NCI-H82 (cell line): ENCODE data around the gene CNN2.

Experiments
- DNase-seq: peaks from one replicate; lab custom pipeline; 2025; lab: John Stamatoyannopoulos, UW

Gene CNN2

GRCh38 chr19:1026783-1027649 lies 608 bp downstream of the CNN2 start:
- no peak for DNase-seq

DNA sequence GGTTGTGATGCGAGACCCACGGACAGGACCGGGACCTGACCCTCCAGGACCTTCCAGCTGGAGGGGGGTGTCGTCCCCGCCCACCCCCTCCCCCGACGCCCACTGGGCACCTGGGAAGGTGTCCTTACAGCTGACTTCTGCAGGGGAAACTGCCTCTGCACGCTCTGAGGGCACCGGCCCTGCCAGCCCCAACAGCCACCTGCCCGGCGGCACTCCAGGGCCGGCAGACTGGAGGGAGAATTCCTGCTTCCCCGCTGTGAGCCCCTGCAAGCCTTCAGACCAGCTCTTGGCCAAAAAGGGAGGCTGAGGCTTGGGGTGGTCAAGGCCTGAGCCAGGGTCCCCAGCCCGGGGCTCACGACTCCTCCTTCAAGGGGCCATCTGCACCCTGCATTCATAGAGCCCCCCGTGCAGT lies 1.2 kb downstream of the CNN2 start:
- no peak for DNase-seq

DNA sequence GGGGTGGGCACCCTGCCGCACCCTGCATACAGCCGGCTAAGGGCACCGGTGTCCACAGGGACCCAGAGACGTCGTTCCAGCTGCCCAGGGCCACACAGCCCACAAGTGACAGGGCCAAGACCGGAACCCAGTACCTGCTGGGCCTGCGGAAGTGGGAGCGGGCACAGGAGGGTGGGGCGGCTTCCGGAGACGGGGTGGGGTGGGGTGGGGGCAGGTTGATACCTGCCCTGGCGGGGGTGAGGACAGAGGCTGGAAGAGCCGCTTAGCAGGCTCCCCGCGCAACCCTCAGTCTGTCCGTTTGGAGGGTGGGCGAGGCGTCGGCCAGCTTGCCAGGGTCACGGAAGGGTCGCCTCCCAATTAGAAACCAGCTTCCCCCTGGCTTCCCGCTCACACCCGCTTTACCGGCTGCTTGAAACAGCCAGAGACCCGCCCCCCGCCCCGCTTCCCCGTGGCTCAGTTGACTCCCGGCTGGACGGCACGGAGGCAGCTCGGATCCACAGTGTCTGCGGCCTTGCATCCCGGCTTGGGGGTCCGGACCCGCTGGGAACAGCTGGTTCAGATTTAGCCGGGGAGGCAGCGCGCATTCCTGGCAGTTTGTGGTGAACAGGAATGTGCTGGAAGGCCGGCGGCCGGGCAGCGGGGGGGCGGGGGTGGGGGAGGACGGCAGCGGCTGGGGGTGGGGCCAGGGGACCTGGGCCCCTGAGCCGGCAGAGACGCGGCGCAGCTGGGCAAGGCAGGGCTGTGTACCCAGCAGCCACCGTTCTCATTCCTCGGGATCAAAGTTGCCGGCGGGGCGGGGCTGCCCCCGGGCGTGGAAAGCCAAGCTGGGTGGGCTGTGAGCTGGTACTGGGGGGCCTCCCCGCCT lies 1.9 kb downstream of the CNN2 start:
- peak; percentile 60 for DNase-seq

DNA sequence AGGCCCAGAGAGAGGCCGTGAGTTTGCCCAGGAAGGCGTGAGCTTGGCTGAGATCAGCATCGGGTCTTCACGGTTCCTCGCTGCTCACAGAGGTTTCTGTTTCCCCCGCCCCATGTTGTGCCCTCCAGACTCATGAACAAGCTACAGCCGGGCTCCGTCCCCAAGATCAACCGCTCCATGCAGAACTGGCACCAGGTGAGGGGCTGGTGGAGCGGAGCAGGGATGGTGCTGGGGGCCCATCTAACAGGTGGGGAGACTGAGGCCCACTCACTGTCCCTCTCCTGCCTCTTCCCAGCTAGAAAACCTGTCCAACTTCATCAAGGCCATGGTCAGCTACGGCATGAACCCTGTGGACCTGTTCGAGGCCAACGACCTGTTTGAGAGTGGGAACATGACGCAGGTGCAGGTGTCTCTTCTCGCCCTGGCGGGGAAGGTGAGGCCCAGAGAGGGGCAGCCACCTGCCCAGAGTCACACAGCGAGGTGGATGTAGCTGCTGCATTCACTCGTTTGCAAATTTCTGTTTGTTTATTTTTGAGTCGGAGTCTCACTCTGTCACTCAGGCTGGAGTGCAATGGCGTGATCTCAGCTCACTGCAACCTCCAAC lies 6.0 kb downstream of the CNN2 start:
- no peak for DNase-seq

DNA sequence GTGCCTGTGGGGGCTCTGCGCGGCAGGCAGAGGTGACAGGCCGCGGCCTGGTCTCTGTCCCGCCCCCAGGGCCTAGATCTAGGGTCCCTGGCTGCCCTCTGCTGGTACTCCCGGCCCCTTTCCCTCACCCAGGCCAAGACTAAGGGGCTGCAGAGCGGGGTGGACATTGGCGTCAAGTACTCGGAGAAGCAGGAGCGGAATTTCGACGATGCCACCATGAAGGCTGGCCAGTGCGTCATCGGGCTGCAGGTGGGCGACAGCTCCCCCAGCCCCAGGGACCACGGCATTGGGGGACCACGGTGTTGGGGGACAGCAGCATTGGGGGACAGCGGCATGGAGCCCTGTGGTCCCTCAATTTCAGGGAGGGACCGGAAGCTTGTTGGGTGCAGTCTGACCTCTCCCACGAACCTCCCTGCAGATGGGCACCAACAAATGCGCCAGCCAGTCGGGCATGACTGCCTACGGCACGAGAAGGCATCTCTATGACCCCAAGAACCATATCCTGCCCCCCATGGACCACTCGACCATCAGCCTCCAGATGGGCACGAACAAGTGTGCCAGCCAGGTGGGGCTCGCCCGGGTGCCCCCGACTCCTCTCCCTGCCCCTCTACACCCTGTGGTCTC lies 9.7 kb downstream of the CNN2 start:
- peak; percentile 21 for DNase-seq

DNA sequence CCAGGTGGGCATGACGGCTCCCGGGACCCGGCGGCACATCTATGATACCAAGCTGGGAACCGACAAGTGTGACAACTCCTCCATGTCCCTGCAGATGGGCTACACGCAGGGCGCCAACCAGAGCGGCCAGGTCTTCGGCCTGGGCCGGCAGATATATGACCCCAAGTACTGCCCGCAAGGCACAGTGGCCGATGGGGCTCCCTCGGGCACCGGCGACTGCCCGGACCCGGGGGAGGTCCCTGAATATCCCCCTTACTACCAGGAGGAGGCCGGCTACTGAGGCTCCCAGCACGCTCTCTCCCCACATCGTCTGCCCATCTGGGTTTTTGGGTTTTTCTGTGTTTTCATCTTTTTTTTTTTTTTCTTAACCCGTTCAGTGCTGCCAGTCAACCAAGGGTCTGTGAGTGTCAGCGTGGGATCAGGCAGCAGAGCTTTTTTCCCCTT lies 11.2 kb downstream of the CNN2 start:
- DNase-seq = no peak

DNA sequence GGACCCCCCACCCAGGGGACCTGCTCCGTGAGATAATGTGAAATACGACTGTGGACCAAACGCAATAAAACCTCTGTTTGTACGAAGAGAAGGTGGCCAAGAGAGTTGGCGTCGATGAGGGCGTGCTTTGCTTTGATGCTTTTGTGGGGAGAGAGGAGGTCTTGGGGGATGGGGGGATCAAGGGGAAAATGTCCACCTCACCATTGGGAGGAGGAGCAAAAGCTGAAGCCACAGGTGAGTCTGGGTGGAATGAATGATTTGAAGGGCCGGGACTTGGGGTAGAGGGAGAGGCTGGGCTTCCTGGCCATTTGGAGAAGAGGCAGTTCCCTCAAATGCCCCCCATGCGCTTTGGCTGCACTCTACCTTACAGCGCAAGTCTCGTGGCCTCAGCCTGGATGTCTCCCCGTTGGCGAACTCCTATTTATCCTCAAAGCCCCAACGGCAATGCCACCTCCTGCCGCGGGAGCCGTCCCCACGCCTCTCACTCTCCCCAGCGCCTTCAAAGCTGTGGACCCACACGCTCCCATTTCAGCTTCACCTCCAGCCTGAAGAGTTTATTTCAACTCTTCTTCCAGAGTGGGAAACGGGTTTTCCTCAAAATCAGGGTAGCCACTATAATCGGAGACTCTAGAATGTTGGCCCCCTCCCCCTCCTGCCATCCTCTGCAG lies 12.7 kb downstream of the CNN2 start:
- DNase-seq = no peak

DNA sequence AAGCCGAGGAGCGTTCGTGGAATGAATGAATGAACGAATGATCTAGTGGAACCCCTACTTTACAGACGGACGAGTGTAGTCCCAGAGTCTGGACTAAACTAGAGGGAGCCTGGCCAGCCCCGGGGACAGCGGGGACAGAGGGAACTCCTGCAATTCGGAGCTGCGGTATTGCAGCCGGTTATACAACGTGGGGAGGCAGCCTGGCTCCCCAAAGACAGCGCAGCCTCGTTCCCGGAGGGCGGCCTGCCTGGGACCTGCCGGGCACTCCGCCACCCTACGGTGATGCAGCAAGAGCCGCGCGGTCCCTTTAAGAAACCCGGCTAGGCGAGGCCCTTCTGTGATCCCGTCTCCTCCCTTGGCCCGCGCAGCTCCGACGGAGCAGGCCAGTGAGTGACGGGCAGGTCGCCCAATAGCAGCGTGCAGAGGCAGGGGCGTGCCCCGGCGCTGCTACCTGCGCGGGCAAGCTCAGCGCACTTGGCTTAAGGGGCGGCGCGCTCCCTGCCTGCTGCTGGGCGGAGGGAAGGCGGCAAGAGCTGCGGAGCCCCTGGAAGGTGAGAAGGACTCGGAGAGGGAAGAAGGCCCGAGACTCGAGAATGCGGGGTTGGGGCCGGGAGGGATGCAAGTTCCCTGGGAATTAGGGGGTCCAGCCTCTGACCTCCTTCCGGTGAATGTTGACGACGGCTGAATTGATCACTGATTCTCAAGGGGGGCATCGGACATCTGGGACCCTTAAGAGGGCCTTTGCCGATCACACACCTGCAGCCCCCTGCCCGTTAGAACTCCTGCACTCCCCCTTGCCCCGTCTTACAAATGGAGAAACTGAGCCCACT lies 13.5 kb downstream of the CNN2 start, which contains the start of gene ABCA7:
ABCA7 (plus strand) TSS at position 462 of the 830 bp plus-strand sequence. CDS start 1,255 bp downstream, outside the sequence.
- DNase-seq = peak; percentile 97

- DNase-seq = peak; percentile 98
These were observed 14.3 kb downstream of the CNN2 start for GRCh38 chr19:1040476-1041271.

- DNase-seq = no peak
These were observed 14.9 kb downstream of the CNN2 start for GRCh38 chr19:1041272-1041834.

DNA sequence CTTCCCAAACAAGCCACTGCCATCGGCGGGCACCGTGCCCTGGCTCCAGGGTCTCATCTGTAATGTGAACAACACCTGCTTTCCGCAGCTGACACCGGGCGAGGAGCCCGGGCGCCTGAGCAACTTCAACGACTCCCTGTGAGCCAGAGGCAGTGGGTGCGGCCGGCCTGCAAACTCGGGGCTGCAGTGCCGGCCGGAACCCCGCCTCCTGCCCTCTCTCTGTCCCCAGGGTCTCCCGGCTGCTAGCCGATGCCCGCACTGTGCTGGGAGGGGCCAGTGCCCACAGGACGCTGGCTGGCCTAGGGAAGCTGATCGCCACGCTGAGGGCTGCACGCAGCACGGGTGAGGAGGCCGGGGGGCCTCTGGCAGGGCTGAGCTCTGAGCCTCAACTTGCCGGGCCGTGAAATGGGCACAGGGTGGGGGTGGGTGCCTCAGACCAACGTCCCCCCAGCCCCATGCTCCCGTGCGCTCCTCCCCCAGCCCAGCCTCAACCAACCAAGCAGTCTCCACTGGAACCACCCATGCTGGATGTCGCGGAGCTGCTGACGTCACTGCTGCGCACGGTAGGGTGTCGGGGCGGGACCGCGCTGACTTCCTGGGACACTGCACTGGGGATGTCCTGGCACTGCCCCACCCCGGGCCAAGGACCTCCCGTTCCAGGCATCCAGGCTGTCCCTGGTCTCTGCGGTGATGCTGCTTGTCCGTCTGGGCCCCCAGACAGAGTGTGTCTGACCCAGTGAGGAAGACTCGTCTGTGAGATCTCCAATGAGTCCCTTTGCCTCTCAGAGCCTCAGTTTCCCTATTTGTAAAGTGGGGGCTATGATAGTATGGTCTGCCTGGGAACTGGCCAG lies 15.7 kb downstream of the CNN2 start:
- peak; percentile 38 for DNase-seq

GRCh38 chr19:1042689-1043511 lies 16.5 kb downstream of the CNN2 start:
- DNase-seq = peak; percentile 63

GRCh38 chr19:1045247-1045603 lies 18.8 kb downstream of the CNN2 start:
- DNase-seq = peak; percentile 70

DNA sequence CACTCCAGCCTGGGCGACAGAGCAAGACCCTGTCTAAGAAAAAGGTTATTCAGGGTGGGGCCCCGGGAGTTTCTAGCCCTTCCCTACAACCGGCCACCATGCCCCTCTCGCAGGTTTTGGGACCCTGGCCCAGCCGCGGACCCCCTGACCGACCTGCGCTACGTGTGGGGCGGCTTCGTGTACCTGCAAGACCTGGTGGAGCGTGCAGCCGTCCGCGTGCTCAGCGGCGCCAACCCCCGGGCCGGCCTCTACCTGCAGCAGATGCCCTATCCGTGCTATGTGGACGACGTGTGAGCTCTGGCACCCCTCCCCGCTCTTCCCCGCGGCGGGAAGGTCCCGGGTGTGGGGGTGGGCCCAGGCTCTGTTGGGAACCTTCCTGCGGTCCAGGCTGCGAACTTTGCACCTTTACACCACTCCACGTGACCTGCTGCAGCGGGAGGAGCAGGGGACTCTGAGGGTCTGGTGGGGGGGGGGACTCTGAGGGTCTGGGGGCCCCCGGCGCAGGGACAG lies 19.8 kb downstream of the CNN2 start:
- DNase-seq = no peak

DNA sequence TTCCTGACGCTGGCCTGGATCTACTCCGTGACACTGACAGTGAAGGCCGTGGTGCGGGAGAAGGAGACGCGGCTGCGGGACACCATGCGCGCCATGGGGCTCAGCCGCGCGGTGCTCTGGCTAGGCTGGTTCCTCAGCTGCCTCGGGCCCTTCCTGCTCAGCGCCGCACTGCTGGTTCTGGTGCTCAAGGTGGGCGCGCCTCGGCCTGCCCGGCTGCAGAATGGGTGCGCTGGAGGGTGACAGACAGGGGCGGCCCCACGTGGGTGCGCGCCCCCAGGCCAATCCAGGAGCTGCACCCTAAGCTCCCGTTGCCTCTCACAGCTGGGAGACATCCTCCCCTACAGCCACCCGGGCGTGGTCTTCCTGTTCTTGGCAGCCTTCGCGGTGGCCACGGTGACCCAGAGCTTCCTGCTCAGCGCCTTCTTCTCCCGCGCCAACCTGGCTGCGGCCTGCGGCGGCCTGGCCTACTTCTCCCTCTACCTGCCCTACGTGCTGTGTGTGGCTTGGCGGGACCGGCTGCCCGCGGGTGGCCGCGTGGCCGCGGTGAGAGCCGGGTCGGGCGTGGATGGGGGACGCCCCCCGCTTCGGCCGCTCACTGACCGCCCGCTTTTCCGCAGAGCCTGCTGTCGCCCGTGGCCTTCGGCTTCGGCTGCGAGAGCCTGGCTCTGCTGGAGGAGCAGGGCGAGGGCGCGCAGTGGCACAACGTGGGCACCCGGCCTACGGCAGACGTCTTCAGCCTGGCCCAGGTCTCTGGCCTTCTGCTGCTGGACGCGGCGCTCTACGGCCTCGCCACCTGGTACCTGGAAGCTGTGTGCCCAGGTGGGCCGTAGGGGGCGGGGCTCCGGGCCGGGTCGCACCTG lies 20.7 kb downstream of the CNN2 start:
- DNase-seq = no peak

- no peak for DNase-seq
These were observed 21.3 kb downstream of the CNN2 start for GRCh38 chr19:1047696-1048147.
